ENCODE measurements around the gene SPSB3.

SPSB3 gene

DNA sequence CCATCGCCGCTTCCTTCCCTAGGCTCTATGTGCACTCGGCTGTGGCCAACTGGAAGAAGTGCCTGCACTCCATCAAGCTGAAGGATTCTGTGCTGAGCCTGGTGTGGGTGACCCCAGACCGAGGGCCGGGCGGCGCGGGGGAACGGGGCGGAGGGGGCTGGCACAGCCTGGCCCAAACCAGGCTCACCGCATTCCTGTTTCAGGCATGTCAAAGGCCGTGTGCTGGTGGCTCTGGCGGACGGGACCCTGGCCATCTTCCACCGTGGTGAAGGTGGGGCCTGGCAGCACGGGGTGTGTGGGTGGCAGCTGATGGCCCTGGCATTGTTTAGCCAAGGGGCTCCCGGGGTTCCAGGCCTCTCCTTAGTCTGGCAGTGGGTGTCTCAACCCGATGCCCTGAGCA lies 15.7 kb downstream of the SPSB3 start:
- ChIA-PET POLR2A (no interaction called here), CTCF (no interaction called here)
- Histone ChIP-seq H3K27ac (ENCODE audit: extremely low read depth, low read depth, low read length) (no peak overlapping the region), H3K4me1 (ENCODE audit: control insufficient read depth, insufficient read depth, low read length) (peaks cover 3% of the 10 kb centered on the region; the same call in 1 of the 2 replicates), H3K9me3 (ENCODE audit: control insufficient read depth, insufficient read depth, low read depth, low read length) (no peaks in the 10 kb centered on the region), H3K4me3 (ENCODE audit: low read depth, low read length) (no peak overlapping the region), H3K36me3 (ENCODE audit: control insufficient read depth in 2 of 2, insufficient read depth in 1 of 2, low read length in 2 of 2) (peaks cover 0 to 87% of the 10 kb centered on the region in 2 experiments; a peak in 1 of 3 replicates)
- TF ChIP-seq, protein P1, sequence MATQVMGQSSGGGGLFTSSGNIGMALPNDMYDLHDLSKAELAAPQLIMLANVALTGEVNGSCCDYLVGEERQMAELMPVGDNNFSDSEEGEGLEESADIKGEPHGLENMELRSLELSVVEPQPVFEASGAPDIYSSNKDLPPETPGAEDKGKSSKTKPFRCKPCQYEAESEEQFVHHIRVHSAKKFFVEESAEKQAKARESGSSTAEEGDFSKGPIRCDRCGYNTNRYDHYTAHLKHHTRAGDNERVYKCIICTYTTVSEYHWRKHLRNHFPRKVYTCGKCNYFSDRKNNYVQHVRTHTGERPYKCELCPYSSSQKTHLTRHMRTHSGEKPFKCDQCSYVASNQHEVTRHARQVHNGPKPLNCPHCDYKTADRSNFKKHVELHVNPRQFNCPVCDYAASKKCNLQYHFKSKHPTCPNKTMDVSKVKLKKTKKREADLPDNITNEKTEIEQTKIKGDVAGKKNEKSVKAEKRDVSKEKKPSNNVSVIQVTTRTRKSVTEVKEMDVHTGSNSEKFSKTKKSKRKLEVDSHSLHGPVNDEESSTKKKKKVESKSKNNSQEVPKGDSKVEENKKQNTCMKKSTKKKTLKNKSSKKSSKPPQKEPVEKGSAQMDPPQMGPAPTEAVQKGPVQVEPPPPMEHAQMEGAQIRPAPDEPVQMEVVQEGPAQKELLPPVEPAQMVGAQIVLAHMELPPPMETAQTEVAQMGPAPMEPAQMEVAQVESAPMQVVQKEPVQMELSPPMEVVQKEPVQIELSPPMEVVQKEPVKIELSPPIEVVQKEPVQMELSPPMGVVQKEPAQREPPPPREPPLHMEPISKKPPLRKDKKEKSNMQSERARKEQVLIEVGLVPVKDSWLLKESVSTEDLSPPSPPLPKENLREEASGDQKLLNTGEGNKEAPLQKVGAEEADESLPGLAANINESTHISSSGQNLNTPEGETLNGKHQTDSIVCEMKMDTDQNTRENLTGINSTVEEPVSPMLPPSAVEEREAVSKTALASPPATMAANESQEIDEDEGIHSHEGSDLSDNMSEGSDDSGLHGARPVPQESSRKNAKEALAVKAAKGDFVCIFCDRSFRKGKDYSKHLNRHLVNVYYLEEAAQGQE (tag by site-specific recombination; IDR thresholded peaks at IDR 0.05): no peak
- TF ChIP-seq ZFHX2 (tag by site-specific recombination; conservative IDR thresholded peaks at IDR 0.05): peak; percentile 38

GRCh38 chr16:1766231-1766630 lies 16.1 kb downstream of the SPSB3 start:
- CTCF ChIA-PET: no interaction called here
- H3K9me3 ChIP-seq (ENCODE audit: control insufficient read depth, insufficient read depth, low read depth, low read length): no peaks in the 10 kb centered on the region
- H3K4me3 ChIP-seq (ENCODE audit: low read depth, low read length): no peak overlapping the region
- peaks cover 3% of the 10 kb centered on the region; the same call in 1 of the 2 replicates for H3K4me1 ChIP-seq (ENCODE audit: control insufficient read depth, insufficient read depth, low read length)
- H3K27ac ChIP-seq (ENCODE audit: extremely low read depth, low read depth, low read length): no peak overlapping the region
- POLR2A ChIA-PET: no interaction called here
- TF ChIP-seq, protein P2, sequence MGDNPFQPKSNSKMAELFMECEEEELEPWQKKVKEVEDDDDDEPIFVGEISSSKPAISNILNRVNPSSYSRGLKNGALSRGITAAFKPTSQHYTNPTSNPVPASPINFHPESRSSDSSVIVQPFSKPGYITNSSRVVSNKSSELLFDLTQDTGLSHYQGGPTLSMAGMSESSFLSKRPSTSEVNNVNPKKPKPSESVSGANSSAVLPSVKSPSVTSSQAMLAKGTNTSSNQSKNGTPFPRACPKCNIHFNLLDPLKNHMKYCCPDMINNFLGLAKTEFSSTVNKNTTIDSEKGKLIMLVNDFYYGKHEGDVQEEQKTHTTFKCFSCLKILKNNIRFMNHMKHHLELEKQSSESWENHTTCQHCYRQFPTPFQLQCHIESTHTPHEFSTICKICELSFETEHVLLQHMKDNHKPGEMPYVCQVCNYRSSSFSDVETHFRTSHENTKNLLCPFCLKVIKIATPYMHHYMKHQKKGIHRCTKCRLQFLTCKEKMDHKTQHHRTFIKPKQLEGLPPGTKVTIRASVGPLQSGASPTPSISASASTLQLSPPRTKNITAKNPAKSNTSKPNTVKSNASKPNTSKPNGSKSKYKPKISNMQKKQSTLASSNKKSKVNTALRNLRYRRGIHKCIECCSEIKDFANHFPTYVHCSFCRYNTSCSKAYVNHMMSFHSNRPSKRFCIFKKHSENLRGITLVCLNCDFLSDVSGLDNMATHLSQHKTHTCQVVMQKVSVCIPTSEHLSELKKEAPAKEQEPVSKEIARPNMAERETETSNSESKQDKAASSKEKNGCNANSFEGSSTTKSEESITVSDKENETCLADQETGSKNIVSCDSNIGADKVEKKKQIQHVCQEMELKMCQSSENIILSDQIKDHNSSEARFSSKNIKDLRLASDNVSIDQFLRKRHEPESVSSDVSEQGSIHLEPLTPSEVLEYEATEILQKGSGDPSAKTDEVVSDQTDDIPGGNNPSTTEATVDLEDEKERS (tag by site-specific recombination; IDR thresholded peaks at IDR 0.05): no peak
- H3K36me3 ChIP-seq (ENCODE audit: control insufficient read depth in 2 of 2, insufficient read depth in 1 of 2, low read length in 2 of 2): peaks cover 0 to 89% of the 10 kb centered on the region in 2 experiments; a peak in 1 of 3 replicates

DNA sequence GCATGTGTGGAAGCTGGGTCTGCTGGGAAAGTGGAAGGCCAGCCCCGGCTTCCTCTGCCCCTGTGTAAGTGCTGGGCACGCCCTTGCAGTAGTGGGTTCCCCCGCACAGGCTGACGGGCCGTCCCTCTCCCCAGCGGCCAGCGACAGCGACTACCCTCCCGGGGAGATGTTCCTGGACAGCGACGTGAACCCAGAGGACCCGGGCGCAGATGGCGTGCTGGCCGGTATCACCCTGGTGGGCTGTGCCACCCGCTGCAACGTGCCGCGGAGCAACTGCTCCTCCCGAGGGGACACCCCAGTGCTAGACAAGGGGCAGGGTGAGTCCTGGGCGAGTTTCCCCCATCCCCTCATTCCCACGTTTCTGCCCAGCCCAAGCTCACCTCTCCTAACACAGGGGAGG lies 16.5 kb downstream of the SPSB3 start:
- H3K4me3 ChIP-seq (ENCODE audit: low read depth, low read length): no peak overlapping the region
- CTCF ChIA-PET: interaction anchor here (0.6 kb wide), 1 partner anchor 17 kb away, joined by 3 read pairs; the partner anchor contains the start of genes NUBP2 and SPSB3
- POLR2A ChIA-PET: interaction anchor here (0.8 kb wide), 1 partner anchor 199 kb away, joined by 4 read pairs; the partner anchor contains the start of gene RPS2
- peaks cover 0 to 93% of the 10 kb centered on the region in 2 experiments; a peak in 1 of 3 replicates for H3K36me3 ChIP-seq (ENCODE audit: control insufficient read depth in 2 of 2, insufficient read depth in 1 of 2, low read length in 2 of 2)
- H3K9me3 ChIP-seq (ENCODE audit: control insufficient read depth, insufficient read depth, low read depth, low read length): no peaks in the 10 kb centered on the region
- peaks cover 3% of the 10 kb centered on the region; the same call in 1 of the 2 replicates for H3K4me1 ChIP-seq (ENCODE audit: control insufficient read depth, insufficient read depth, low read length)
- H3K27ac ChIP-seq (ENCODE audit: extremely low read depth, low read depth, low read length): no peak overlapping the region
- no peak for TF ChIP-seq ZNF248 (tag by site-specific recombination; IDR thresholded peaks at IDR 0.05)
- TF ChIP-seq ZNF138 (tag by site-specific recombination; IDR thresholded peaks at IDR 0.05; ENCODE audit: borderline replicate concordance): no peak
- no peak for TF ChIP-seq FEZF1 (tag by site-specific recombination; IDR thresholded peaks at IDR 0.05)
- TF ChIP-seq KLF9 (tag by site-specific recombination; IDR thresholded peaks at IDR 0.05; ENCODE audit: low read depth): no peak
- no peak for TF ChIP-seq ZNF677 (tag by site-specific recombination; IDR thresholded peaks at IDR 0.05)
- no peak for TF ChIP-seq ZNF23 (tag by site-specific recombination; IDR thresholded peaks at IDR 0.05; ENCODE audit: borderline replicate concordance)

- H3K9me3 ChIP-seq (ENCODE audit: control insufficient read depth, insufficient read depth, low read depth, low read length): no peaks in the 10 kb centered on the region
- CTCF ChIA-PET: interaction anchor here (0.6 kb wide), 1 partner anchor 155 kb away, joined by 3 read pairs; no protein-coding TSS in a partner anchor
- POLR2A ChIA-PET: interaction anchor here (0.8 to 1.4 kb wide), 2 partner anchors 18 to 200 kb away, joined by 4 to 6 read pairs; partner anchors contain the start of genes NUBP2, RPS2 and SPSB3
Observed at GRCh38 chr16:1764971-1765370, 17.4 kb downstream of the SPSB3 start.

More at GRCh38 chr16:1764971-1765370, 17.4 kb downstream of the SPSB3 start:
- no peak overlapping the region for H3K27ac ChIP-seq (ENCODE audit: extremely low read depth, low read depth, low read length)
- peaks cover 2% of the 10 kb centered on the region; the same call in 1 of the 2 replicates for H3K4me1 ChIP-seq (ENCODE audit: control insufficient read depth, insufficient read depth, low read length)
- TF ChIP-seq ZNF354C (tag by site-specific recombination; IDR thresholded peaks at IDR 0.05; ENCODE audit: borderline replicate concordance, low read depth): no peak
- TF ChIP-seq ZNF670 (tag by site-specific recombination; IDR thresholded peaks at IDR 0.05; ENCODE audit: low read depth): no peak
- TF ChIP-seq KLF9 (tag by site-specific recombination; IDR thresholded peaks at IDR 0.05; ENCODE audit: low read depth): peak; percentile 19; the same call in 1 of the 2 replicates
- no peak for TF ChIP-seq KLF10 (tag by site-specific recombination; IDR thresholded peaks at IDR 0.05)
- TF ChIP-seq ZNF341 (tag by site-specific recombination; IDR thresholded peaks at IDR 0.05; ENCODE audit: low read depth): no peak
- no peak overlapping the region for H3K4me3 ChIP-seq (ENCODE audit: low read depth, low read length)
- peaks cover 0 to 94% of the 10 kb centered on the region in 2 experiments; a peak in 1 of 3 replicates for H3K36me3 ChIP-seq (ENCODE audit: control insufficient read depth in 2 of 2, insufficient read depth in 1 of 2, low read length in 2 of 2)
